Measurements from ENCODE around the gene TSPY10. TPM values are rescaled to one million over a fixed set of nuclear protein-coding genes. Genes with fewer than 3 reads are reported as not detected.
"Not testable (repeated sequence)": the region's sequence is repeated elsewhere in the genome, so short reads cannot be mapped to it uniquely, and the experiment has no call there.

TSPY10 gene
- total RNA-seq (2021): not detected in 2 replicates
- not detected for Bru-seq, nascent RNA
- BruChase-seq, experiment 1, labeled RNA remaining after a 2-hour chase: not detected
- BruChase-seq, experiment 2, labeled RNA remaining after a 6-hour chase: not detected
- long read RNA-seq: 0 reads

GRCh38 chrY:9527580-9527979 is at the start of gene TSPY10:
Gene TSPY10, plus strand, starts transcription at chrY:9527880. Its CDS starts 46 bp downstream, at chrY:9527926.
- H3K9me3 ChIP-seq (ENCODE audit: insufficient read depth, low read depth); H3K27ac ChIP-seq; DNase-seq; H3K4me2 ChIP-seq; H3K9me2 ChIP-seq (ENCODE audit: insufficient read depth); BruUV-seq (replicated peaks); H3K36me3 ChIP-seq (ENCODE audit: low read depth); H4K20me1 ChIP-seq (ENCODE audit: insufficient read depth); H3K79me2 ChIP-seq (ENCODE audit: low read depth); H2AFZ ChIP-seq; POLR2A ChIA-PET (ENCODE audit: unreplicated experiment); intact Hi-C loops (cut with micrococcal nuclease; ENCODE audit: unreplicated experiment); CTCF ChIA-PET; H3K4me3 ChIP-seq; H3K27me3 ChIP-seq (ENCODE audit: insufficient read depth, low read depth); H3F3A ChIP-seq (ENCODE audit: insufficient read depth, low read depth); H3K4me1 ChIP-seq (replicated peaks; ENCODE audit: insufficient read depth): not testable (repeated sequence)

GRCh38 chrY:9486967-9487366 is 40.7 kb upstream of the TSPY10 start, which contains the start of gene TSPY9:
Gene TSPY9, plus strand, starts transcription at chrY:9487267. Its CDS starts 46 bp downstream, at chrY:9487313.
- H2AFZ ChIP-seq; POLR2A ChIA-PET (ENCODE audit: unreplicated experiment); H3K4me2 ChIP-seq; BruUV-seq (replicated peaks); H3K4me1 ChIP-seq (replicated peaks; ENCODE audit: insufficient read depth); H3K36me3 ChIP-seq (ENCODE audit: low read depth); CTCF ChIA-PET; H3K4me3 ChIP-seq; H3K27me3 ChIP-seq (ENCODE audit: insufficient read depth, low read depth); H3K9me2 ChIP-seq (ENCODE audit: insufficient read depth); H3K9me3 ChIP-seq (ENCODE audit: insufficient read depth, low read depth); DNase-seq; intact Hi-C loops (cut with micrococcal nuclease; ENCODE audit: unreplicated experiment); H3K27ac ChIP-seq; H3K79me2 ChIP-seq (ENCODE audit: low read depth); H3F3A ChIP-seq (ENCODE audit: insufficient read depth, low read depth); H4K20me1 ChIP-seq (ENCODE audit: insufficient read depth): not testable (repeated sequence)

GRCh38 chrY:9504396-9504795 is 23.3 kb upstream of the TSPY10 start:
- H3K27ac ChIP-seq; CTCF ChIA-PET; intact Hi-C loops (cut with micrococcal nuclease; ENCODE audit: unreplicated experiment); H3K4me1 ChIP-seq (replicated peaks; ENCODE audit: insufficient read depth); H3K79me2 ChIP-seq (ENCODE audit: low read depth); H3K4me2 ChIP-seq; H2AFZ ChIP-seq; BruUV-seq (replicated peaks); H4K20me1 ChIP-seq (ENCODE audit: insufficient read depth); H3K9me3 ChIP-seq (ENCODE audit: insufficient read depth, low read depth); POLR2A ChIA-PET (ENCODE audit: unreplicated experiment); H3K27me3 ChIP-seq (ENCODE audit: insufficient read depth, low read depth); DNase-seq; H3K36me3 ChIP-seq (ENCODE audit: low read depth); H3F3A ChIP-seq (ENCODE audit: insufficient read depth, low read depth); H3K9me2 ChIP-seq (ENCODE audit: insufficient read depth); H3K4me3 ChIP-seq: not testable (repeated sequence)

- H3K4me3 ChIP-seq; BruUV-seq (replicated peaks); intact Hi-C loops (cut with micrococcal nuclease; ENCODE audit: unreplicated experiment); H2AFZ ChIP-seq; H3K79me2 ChIP-seq (ENCODE audit: low read depth); H3K9me3 ChIP-seq (ENCODE audit: insufficient read depth, low read depth); H3F3A ChIP-seq (ENCODE audit: insufficient read depth, low read depth); H3K4me2 ChIP-seq; H3K4me1 ChIP-seq (replicated peaks; ENCODE audit: insufficient read depth); DNase-seq; POLR2A ChIA-PET (ENCODE audit: unreplicated experiment); H3K9me2 ChIP-seq (ENCODE audit: insufficient read depth); H3K36me3 ChIP-seq (ENCODE audit: low read depth); CTCF ChIA-PET; H3K27ac ChIP-seq; H4K20me1 ChIP-seq (ENCODE audit: insufficient read depth); H3K27me3 ChIP-seq (ENCODE audit: insufficient read depth, low read depth): not testable (repeated sequence)
Observed at GRCh38 chrY:9516287-9516686, 11.4 kb upstream of the TSPY10 start.

Other genes with a start within 250 kb of the TSPY10 start
- not detected in 2 replicates for gene TSPY4, start 190.4 kb upstream of the TSPY10 start, total RNA-seq (2021)
- not detected in 2 replicates for gene TSPY8, start 170.1 kb upstream of the TSPY10 start, total RNA-seq (2021)
- gene TSPY3, start 129.5 kb upstream of the TSPY10 start, total RNA-seq (2021): not detected in 2 replicates
- gene TSPY1, start 60.9 kb upstream of the TSPY10 start, total RNA-seq (2021): not detected in 2 replicates
- gene TSPY9, start 40.6 kb upstream of the TSPY10 start, total RNA-seq (2021): not detected in 2 replicates